OCI-LY3 (cell line): Measurements from ENCODE around the gene HNRNPH1.
"Not testable (repeated sequence)": the region's sequence is repeated elsewhere in the genome, so short reads cannot be mapped to it uniquely, and the experiment has no call there.

ENCODE experiments used
- H2AFZ ChIP-seq: fragments of 200-600, 300-600 bp; shearing (Covaris generic); 2 replicates; pipeline ENCODE4 v1.6.0; 2014; ENCODE audit warnings: antibody characterized with exemption, low read depth, low read length
- H3K27ac ChIP-seq: fragments of 200-600, 300-600 bp; sonication (generic); 2 replicates; pipeline ENCODE4 v1.5.1; 2014; ENCODE audit warnings: mild to moderate bottlenecking, low read length, moderate library complexity, mixed read lengths
- H3K27me3 ChIP-seq: fragments of 200-600, 300-600 bp; sonication (generic); 2 replicates; pipeline ENCODE4 v1.6.1; 2014; ENCODE audit warnings: low read depth, low read length, mixed read lengths
- H3K36me3 ChIP-seq: fragments of 200-600, 300-600 bp; sonication (generic); replicated peaks from 2 replicates; pipeline ENCODE3; 2014; ENCODE audit warnings: low read depth, low read length, mixed read lengths
- H3K4me1 ChIP-seq: fragments of 300-600, 200-600 bp; sonication (generic); 2 replicates; pipeline ENCODE4 v1.6.1; 2014; ENCODE audit warnings: low read length, mixed read lengths
- H3K4me2 ChIP-seq: fragments of 200-600, 300-600 bp; sonication (generic); 2 replicates; pipeline ENCODE4 v1.6.1; 2014; ENCODE audit warnings: low read length, mixed read lengths
- H3K4me3 ChIP-seq: fragments of 300-600, 200-600 bp; sonication (generic); 2 replicates; pipeline ENCODE4 v1.5.1; 2014; ENCODE audit warnings: antibody characterized with exemption, mild to moderate bottlenecking, low read length, moderate library complexity
- H3K79me2 ChIP-seq: fragments of 300-600, 200-600 bp; shearing (Covaris generic); 2 replicates; pipeline ENCODE4 v1.6.1; 2014; ENCODE audit warnings: mild to moderate bottlenecking, low read length, mixed read lengths
- H3K9ac ChIP-seq: fragments of 300-600, 200-600 bp; shearing (Covaris generic); 2 replicates; pipeline ENCODE4 v1.6.0; 2014; ENCODE audit warnings: mild to moderate bottlenecking, low read length, moderate library complexity
- H3K9me3 ChIP-seq: fragments of 200-600, 300-600 bp; shearing (Covaris generic); 2 replicates; pipeline ENCODE4 v1.6.1; 2014; ENCODE audit warnings: low read length, mixed read lengths; ENCODE audit not compliant: insufficient read depth
- H4K20me1 ChIP-seq: fragments of 200-600, 300-600 bp; sonication (generic); 2 replicates; pipeline ENCODE4 v1.6.1; 2016; ENCODE audit warnings: low read length, mixed read lengths; ENCODE audit not compliant: insufficient read depth
- EZH2phosphoT487 ChIP-seq: fragments of 200-600 bp; shearing (Covaris generic); IDR thresholded peaks from 2 replicates; pipeline ENCODE4 v1.6.1; 2018; ENCODE audit warnings: antibody characterized with exemption, mixed run types, low read depth
- TF ChIP-seq, protein P1 (sequence below): fragments of 200-600, 300-600 bp; sonication (generic); IDR thresholded peaks from 2 replicates; pipeline ENCODE4 v1.5.1; 2014; ENCODE audit warnings: antibody characterized with exemption, low read length, low read depth

HNRNPH1 gene

DNA sequence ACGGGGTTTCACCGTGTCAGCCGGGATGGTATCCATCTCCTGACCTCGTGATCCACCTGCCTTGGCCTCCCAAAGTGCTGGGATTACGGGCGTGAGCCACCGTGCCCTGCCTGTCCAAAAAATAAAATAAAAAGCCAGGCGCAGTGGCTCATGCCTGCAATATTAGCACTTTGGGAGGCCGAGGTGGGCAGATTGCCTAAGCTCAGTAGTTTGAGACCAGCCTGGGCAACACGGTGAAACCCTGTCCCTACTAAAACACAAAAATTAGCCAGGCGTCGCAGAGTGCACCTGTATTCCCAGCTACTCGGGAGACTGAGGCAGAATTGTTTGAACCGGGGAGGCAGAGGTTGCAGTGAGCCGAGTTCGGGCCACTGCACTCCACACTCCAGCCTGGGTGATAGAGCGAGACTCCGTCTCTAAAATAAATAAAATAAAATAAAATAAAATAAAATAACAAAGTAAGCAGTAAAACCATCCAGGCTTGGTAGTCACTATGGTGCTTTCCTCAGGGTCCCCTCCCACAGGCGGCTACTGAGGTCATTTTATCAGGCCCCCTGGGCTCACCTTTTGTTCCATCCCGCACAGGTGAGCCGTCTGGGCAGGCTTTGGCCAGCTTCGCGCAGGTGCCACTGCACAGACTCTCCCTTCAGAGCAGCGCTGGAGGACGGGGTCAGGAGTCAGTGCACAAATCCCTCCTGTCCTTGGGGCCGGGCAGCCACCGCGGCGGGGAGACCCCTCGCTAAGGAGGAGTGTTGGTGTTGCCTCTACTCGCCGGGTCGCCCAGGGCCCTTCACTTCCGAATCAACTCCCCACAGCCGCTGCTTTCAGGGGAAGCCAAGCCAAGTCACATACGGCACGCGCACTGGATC is 10.3 kb upstream of the HNRNPH1 start:
- peak overlapping the region; percentile 56 for H3K4me2 ChIP-seq
- peak overlapping the region; percentile 65 for H3K4me3 ChIP-seq

DNA sequence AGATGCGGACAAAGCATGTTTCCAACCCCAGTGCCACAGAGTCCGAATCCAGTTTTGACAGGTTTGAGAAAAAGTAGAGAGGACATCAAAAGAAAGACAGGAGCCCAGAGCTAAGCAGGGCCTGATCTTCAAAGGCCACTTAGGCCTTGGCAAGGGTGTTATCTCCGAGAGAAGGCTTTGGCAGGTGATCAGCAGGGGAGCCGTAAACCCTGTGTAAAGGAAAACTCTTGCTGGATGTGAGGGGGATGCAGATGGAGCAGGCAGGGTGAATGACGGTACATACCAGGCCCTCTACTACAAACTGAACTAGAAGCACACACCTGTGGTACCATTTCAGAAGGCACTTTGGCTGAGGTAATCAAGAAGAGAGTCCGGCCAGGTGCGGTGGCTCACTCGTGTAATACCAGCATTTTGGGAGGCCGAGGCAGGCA is 1.4 kb upstream of the HNRNPH1 start:
- H3K4me2 ChIP-seq, result peak overlapping the region; percentile 92
- no peaks in the 10 kb centered on the region for H3K27me3 ChIP-seq
- H3K9me3 ChIP-seq, result no peaks in the 10 kb centered on the region
- TF ChIP-seq EZH2phosphoT487, result no peak
- TF ChIP-seq, protein P1, sequence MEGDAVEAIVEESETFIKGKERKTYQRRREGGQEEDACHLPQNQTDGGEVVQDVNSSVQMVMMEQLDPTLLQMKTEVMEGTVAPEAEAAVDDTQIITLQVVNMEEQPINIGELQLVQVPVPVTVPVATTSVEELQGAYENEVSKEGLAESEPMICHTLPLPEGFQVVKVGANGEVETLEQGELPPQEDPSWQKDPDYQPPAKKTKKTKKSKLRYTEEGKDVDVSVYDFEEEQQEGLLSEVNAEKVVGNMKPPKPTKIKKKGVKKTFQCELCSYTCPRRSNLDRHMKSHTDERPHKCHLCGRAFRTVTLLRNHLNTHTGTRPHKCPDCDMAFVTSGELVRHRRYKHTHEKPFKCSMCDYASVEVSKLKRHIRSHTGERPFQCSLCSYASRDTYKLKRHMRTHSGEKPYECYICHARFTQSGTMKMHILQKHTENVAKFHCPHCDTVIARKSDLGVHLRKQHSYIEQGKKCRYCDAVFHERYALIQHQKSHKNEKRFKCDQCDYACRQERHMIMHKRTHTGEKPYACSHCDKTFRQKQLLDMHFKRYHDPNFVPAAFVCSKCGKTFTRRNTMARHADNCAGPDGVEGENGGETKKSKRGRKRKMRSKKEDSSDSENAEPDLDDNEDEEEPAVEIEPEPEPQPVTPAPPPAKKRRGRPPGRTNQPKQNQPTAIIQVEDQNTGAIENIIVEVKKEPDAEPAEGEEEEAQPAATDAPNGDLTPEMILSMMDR, result no peak
- peaks cover 48% of the 10 kb centered on the region for H3K79me2 ChIP-seq
- peaks cover 28% of the 10 kb centered on the region for H4K20me1 ChIP-seq
- H3K4me1 ChIP-seq, result peaks cover 32% of the 10 kb centered on the region
- peak overlapping the region; percentile 99 for H3K9ac ChIP-seq
- peak overlapping the region; percentile 83; the same call in 1 of the 2 replicates for H2AFZ ChIP-seq
- H3K27ac ChIP-seq, result peak overlapping the region; percentile 93
- H3K36me3 ChIP-seq, result peaks cover 32% of the 10 kb centered on the region
- peak overlapping the region; percentile 95 for H3K4me3 ChIP-seq

More for the DNA sequence above, 10.3 kb upstream of the HNRNPH1 start:
- not testable (repeated sequence) for H2AFZ ChIP-seq, H3K27ac ChIP-seq, H3K9me3 ChIP-seq, H4K20me1 ChIP-seq, H3K27me3 ChIP-seq, H3K9ac ChIP-seq, H3K36me3 ChIP-seq, H3K79me2 ChIP-seq, H3K4me1 ChIP-seq

DNA sequence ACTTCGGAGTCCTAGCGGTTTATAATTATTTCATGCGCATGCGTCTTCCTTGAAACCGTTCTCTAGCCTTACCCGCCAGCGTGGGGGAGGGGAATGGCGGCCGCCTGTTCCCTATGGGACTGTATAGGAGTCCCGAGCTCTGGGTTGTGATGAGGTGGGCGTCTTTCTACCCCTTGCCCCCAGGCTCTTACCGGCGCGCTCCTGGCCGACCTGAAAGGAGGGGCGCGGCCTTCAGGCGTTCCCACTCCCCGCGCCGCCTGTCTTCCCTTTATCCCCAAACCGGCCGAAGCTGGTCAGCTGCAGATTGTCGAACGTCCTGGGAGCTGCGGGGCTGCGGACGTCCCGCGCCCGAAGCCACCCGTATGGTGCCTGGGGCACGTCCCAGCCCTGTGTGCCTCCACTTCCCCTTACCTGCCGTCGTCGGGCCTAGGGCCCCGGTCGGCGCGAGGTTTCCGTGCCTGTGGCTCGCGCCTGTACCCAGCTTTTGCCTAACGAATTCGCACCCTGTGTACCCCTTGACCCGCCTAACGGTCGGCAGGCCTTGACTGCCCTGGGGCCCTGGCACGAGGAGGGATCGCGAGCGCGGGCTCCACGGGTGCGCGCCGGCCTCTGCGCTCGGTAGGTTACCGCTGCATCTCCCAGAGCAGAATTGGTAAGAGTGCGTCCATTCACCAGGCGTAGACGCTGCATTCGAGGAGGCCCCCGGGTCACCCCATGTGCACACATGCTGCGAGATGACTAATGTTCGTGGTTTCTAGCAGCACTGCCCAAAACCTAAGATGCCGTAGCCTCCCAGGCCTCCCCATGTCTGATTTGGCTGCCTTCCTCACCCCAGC is 653 bp upstream of the HNRNPH1 start:
- no peaks in the 10 kb centered on the region for H3K9me3 ChIP-seq
- H4K20me1 ChIP-seq, result peaks cover 35% of the 10 kb centered on the region
- H3K4me1 ChIP-seq, result peaks cover 32% of the 10 kb centered on the region
- peaks cover 55% of the 10 kb centered on the region for H3K79me2 ChIP-seq
- peak overlapping the region; percentile 99 for H3K9ac ChIP-seq
- peak overlapping the region; percentile 93 for H3K27ac ChIP-seq
- peak overlapping the region; percentile 92 for H3K4me2 ChIP-seq
- peak overlapping the region; percentile 83 for H2AFZ ChIP-seq
- no peaks in the 10 kb centered on the region for H3K27me3 ChIP-seq
- peak overlapping the region; percentile 95 for H3K4me3 ChIP-seq
- peaks cover 39% of the 10 kb centered on the region for H3K36me3 ChIP-seq
- no peak for TF ChIP-seq EZH2phosphoT487

DNA sequence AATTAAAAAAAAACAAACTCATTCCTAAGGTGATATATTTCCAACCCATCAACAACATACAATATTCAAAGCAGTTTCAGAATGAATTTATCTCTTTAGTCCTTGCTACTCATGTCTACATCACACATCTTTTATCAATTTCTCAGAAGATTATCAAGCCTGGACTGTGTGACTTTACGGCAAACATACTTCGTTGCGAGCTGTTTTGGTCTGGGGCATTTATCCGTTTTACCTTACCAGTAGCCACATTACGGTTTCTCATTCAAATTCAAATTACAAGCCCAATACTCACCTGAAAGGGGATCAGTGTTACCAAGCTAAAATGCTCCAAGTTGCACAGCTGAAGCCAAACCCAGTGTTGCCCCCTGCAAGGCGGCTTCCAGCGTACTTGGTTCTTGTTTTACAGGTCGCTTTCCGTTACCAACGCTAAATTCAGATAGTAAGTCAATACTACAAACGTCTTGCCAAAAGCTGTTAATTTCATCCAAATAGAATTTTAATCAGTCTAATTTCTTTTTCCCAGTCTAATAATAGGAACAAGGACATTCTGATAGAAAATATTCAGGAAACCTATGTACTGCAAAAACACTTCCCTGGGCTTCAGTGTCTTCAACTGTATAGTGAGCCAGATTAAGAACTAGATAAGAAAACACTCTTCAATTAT is 1.8 kb downstream of the HNRNPH1 start:
- H3K4me2 ChIP-seq, result peak overlapping the region; percentile 97
- H3K27ac ChIP-seq, result peak overlapping the region; percentile 27
- peaks cover 60% of the 10 kb centered on the region for H4K20me1 ChIP-seq
- H3K9ac ChIP-seq, result peak overlapping the region; percentile 71
- H2AFZ ChIP-seq, result no peak overlapping the region
- H3K27me3 ChIP-seq, result no peaks in the 10 kb centered on the region
- H3K4me3 ChIP-seq, result peak overlapping the region; percentile 95
- H3K4me1 ChIP-seq, result peaks cover 32% of the 10 kb centered on the region
- H3K36me3 ChIP-seq, result peaks cover 64% of the 10 kb centered on the region
- peaks cover 79% of the 10 kb centered on the region for H3K79me2 ChIP-seq
- TF ChIP-seq EZH2phosphoT487, result no peak
- TF ChIP-seq, protein P1, result no peak
- no peaks in the 10 kb centered on the region for H3K9me3 ChIP-seq
